Testis (tissue), 2 donors: ENCODE measurements around the gene ANKRD13D.

Experiments
- POLR2A ChIP-seq: fragments of 450-650 bp; IDR thresholded peaks from one replicate; pipeline ENCODE4 v1.6.1; 2017; ENCODE audit warnings: antibody characterized with exemption, mild to moderate bottlenecking, moderate library complexity
- TF ChIP-seq, protein P1 (sequence below), 3 experiments: fragments of 450-650 bp in 2 of 3; fragments of 200-600 bp in 1 of 3; sonication (generic) in 1 of 3; IDR thresholded peaks; one replicate each; pipeline ENCODE4 v1.5.1; 2016 to 2019; ENCODE audit warnings: antibody characterized with exemption in 3 of 3, mild to moderate bottlenecking in 2 of 3, moderate library complexity in 1 of 3

DNA sequence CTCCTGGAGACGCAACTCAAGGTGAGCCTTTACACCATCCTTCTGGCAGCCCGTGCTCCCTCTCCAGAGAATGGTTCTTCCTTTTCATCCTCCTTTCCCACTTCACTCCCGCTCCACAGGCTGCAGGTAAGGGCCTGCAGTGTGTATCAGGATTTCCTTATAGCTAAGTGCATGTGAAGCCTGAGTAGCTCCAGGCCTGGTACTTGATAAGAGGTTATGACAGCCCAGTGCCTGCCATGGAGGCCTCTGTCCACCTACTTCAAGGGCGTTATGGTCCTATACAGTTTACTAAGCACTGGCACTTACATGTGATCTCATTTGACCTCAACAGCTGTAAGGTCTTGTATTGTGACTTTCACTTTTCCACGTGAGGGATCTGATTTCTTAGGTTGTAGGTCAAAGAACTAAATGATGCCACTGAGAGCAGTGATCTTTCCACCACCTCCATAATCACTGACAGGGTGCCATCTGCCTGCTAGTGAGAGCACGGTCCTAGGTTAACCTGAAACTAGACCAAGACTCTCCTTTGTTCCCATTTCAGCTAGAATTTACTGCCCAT lies 32.3 kb downstream of the ANKRD13D start:
- TF ChIP-seq, protein P1, sequence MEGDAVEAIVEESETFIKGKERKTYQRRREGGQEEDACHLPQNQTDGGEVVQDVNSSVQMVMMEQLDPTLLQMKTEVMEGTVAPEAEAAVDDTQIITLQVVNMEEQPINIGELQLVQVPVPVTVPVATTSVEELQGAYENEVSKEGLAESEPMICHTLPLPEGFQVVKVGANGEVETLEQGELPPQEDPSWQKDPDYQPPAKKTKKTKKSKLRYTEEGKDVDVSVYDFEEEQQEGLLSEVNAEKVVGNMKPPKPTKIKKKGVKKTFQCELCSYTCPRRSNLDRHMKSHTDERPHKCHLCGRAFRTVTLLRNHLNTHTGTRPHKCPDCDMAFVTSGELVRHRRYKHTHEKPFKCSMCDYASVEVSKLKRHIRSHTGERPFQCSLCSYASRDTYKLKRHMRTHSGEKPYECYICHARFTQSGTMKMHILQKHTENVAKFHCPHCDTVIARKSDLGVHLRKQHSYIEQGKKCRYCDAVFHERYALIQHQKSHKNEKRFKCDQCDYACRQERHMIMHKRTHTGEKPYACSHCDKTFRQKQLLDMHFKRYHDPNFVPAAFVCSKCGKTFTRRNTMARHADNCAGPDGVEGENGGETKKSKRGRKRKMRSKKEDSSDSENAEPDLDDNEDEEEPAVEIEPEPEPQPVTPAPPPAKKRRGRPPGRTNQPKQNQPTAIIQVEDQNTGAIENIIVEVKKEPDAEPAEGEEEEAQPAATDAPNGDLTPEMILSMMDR (IDR thresholded peaks at IDR 0.05) = no peak
- no peak for TF ChIP-seq POLR2A
